Measurements from ENCODE around the gene OSBPL3.

Gene OSBPL3

DNA sequence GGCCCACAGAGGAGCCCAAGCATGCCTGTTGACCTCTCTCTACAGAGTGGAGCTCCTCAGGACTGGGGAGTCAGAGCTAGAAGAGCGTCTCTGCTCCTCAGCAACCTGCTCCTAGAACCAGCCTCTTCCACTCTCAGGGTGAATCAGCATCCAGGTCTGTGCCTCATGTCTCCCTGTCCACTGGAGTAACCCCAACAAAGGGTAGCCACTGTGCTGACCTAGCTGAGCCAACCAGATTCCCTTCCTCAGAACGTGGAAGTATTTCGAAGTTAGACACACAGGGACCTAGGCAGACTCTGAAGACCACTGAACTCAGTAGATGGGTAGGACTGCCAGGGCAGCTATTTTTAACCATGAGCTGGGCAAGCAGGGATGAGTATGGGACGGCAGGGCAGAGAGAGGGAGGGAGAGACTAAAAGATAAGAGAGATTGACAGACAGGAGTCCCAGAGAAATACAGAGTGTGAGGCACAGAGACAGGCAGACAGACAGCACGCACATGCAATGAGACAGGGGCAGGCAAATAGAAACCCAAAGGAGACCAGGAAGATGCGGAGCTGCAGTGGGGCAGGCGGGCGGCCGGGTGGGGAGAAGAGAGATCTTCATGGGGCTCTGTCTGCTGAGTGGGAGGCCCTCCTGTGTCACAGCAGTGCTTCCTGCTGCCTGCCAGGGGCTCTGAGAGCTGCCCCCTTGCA is 56.7 kb downstream of the OSBPL3 start:
- no peaks in the 10 kb centered on the region for H3K9me3 Mint-ChIP-seq
- peak overlapping the region; percentile 48 for H3K27ac Mint-ChIP-seq
- peaks cover 78% of the 10 kb centered on the region for H3K4me1 Mint-ChIP-seq
- no peaks in the 10 kb centered on the region for H3K27me3 Mint-ChIP-seq
- H3K36me3 Mint-ChIP-seq: peaks cover 2% of the 10 kb centered on the region
- H3K4me3 Mint-ChIP-seq: no peak overlapping the region

- H3K36me3 Mint-ChIP-seq: peaks cover 2% of the 10 kb centered on the region
- no peak overlapping the region for H3K4me3 Mint-ChIP-seq
- H3K9me3 Mint-ChIP-seq: no peaks in the 10 kb centered on the region
- no peaks in the 10 kb centered on the region for H3K27me3 Mint-ChIP-seq
- no peak overlapping the region for H3K27ac Mint-ChIP-seq
- H3K4me1 Mint-ChIP-seq: peaks cover 84% of the 10 kb centered on the region
These were observed 57.7 kb downstream of the OSBPL3 start for GRCh38 chr7:24922099-24922773.

- Mint-ChIP-seq H3K36me3 (peaks cover 2% of the 10 kb centered on the region), H3K4me3 (peak overlapping the region; percentile 26), H3K27ac (peak overlapping the region; percentile 87), H3K4me1 (peaks cover 87% of the 10 kb centered on the region), H3K9me3 (no peaks in the 10 kb centered on the region), H3K27me3 (no peaks in the 10 kb centered on the region)
These were observed 58.7 kb downstream of the OSBPL3 start for GRCh38 chr7:24921362-24921679.

DNA sequence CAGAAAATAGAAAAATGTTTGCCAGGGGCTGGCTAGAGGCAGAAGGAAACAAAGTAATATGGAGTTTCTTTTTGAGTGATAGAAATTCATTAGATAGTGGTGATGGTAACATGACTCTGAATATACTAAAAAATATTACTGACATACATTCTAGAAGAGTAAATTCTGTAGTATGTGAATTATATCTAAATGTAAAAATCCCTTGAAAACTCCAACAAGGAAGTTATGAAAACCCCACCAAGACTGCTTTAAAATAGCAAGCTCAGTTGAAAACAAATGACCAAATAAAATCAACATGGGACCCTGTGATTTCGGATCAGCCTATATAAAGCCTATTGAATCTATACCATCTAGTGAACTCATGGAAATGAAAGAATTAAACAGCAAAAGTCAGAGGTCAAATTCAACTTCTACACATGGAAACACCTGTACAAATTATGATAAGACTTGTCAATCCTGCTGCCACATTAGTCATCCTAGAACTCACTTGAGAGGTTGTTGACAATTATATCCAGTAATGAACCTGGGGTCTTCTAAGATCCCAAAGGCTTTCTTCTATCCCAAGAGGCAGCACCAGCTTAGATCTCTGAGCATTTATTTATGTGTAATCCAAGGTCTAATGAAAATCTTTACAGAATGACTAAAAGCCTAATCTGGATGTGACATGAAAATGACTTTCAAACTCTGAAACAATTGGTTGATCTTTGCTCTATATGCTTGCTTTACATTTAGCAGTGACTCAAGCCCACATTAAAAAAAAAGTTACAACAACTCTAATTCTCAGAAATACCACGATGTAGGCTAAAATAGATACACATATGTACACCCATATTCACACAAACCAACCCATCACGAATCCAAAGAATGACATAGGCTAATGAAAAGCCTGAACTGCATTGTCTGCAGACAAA is 59.3 kb downstream of the OSBPL3 start:
- Mint-ChIP-seq H3K9me3 (no peaks in the 10 kb centered on the region), H3K27ac (peak overlapping the region; percentile 87), H3K4me1 (peaks cover 90% of the 10 kb centered on the region), H3K4me3 (peak overlapping the region; percentile 26), H3K36me3 (peaks cover 3% of the 10 kb centered on the region), H3K27me3 (no peaks in the 10 kb centered on the region)

DNA sequence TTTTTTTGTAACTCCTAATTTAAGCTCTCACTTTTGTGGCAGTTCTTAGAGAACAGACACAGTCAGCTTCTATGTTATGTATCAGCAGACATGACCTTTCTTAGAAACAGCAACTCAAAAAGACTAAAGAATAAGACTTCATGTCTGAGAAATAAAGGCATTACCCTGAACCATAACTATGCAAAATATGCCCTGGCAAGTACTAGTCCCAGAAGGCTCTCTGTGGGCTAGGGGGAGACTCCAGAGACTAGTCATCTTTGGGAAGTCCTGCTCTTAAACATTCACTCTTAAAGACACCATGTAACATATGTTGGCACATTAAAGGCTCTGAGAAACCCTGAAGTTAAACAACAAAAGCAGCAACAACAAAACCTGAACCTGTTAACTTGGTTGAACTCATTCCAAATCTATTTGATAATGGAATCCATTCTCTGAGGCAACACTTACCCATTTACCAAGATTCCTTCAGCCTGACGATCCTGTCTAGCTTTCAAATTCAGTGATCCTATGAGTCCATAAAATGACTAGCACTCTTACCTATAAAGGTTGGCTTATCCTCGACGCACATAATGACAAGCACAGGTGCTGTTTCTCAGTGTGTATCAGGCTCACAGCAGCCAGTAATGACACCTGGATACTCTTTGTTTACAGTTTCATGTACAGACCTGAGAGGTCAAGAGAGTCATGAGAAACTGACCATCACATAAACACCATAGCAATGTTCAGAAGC is 62.3 kb downstream of the OSBPL3 start:
- Mint-ChIP-seq H3K4me3 (no peak overlapping the region), H3K9me3 (no peaks in the 10 kb centered on the region), H3K4me1 (peaks cover 94% of the 10 kb centered on the region), H3K36me3 (peaks cover 11% of the 10 kb centered on the region), H3K27me3 (no peaks in the 10 kb centered on the region), H3K27ac (peak overlapping the region; percentile 48)

DNA sequence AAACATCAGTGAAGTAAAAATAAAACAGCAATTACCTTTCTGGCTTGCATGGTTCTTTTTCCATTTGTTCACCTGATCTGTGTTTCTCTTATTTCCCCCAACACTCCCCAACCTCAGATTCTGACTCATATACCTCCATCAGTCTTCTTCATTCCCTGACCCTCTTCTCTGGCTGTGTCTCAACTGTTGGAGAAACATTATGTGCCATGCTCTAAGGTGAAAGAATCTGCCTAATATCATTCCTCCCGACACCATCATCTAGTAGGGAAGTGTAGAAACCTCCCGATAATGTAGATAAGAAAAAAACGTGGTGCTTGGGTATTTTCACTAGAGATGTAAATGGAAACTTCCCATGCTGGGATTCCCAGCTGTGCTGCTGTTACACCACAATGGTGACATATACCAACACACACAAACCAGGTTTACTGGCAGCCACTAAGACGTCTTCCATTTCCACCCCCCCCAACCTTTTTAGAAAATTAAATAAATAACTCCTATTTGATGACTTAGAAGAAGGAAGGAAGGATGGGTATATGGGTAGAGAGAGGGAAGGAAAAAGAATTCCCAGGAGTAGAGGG is 63.4 kb downstream of the OSBPL3 start:
- peak overlapping the region; percentile 27 for H3K4me3 Mint-ChIP-seq
- peaks cover 11% of the 10 kb centered on the region for H3K36me3 Mint-ChIP-seq
- no peaks in the 10 kb centered on the region for H3K9me3 Mint-ChIP-seq
- no peaks in the 10 kb centered on the region for H3K27me3 Mint-ChIP-seq
- peaks cover 94% of the 10 kb centered on the region for H3K4me1 Mint-ChIP-seq
- H3K27ac Mint-ChIP-seq: peak overlapping the region; percentile 52

- Mint-ChIP-seq H3K27ac (peak overlapping the region; percentile 83), H3K4me3 (peak overlapping the region; percentile 51), H3K9me3 (no peaks in the 10 kb centered on the region), H3K27me3 (no peaks in the 10 kb centered on the region), H3K4me1 (peaks cover 93% of the 10 kb centered on the region), H3K36me3 (peaks cover 11% of the 10 kb centered on the region)
These were observed 65.5 kb downstream of the OSBPL3 start for GRCh38 chr7:24914465-24914859.

DNA sequence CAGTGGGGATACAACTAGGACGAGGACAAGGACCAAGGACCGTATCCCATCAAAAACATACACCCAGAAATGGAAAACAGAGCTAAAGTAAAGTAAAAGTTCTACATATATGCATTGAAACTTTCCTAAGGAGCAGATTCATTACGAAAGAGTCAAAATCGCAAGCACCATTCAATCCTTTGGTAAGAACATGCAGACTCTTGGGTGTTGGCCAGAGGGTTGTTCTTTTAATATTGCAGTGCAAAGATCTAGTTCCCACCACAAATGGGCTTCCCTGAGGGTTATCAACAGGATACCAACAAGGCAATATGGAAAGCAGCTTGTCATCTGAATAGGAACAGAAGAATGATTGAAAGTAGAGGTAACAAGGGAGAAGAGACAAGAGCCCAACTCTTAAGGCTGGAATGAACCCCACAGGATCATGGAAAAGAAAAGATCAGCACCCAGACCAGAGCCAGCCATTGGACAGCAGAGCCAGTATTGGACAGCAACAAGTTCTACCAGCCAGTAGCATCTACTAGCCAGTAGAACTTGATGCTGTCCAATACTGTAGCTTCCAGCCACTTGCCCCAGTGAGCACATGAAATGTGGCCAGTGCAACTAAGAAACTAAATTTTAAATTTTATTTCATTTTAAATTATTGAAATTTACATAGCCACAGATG is 66.0 kb downstream of the OSBPL3 start:
- H3K9me3 Mint-ChIP-seq: no peaks in the 10 kb centered on the region
- no peak overlapping the region for H3K4me3 Mint-ChIP-seq
- no peaks in the 10 kb centered on the region for H3K27me3 Mint-ChIP-seq
- peak overlapping the region; percentile 60 for H3K27ac Mint-ChIP-seq
- peaks cover 88% of the 10 kb centered on the region for H3K4me1 Mint-ChIP-seq
- H3K36me3 Mint-ChIP-seq: peaks cover 9% of the 10 kb centered on the region

- Mint-ChIP-seq H3K36me3 (peaks cover 9% of the 10 kb centered on the region), H3K4me3 (no peak overlapping the region), H3K27me3 (no peaks in the 10 kb centered on the region), H3K27ac (peak overlapping the region; percentile 19), H3K9me3 (no peaks in the 10 kb centered on the region), H3K4me1 (peaks cover 78% of the 10 kb centered on the region)
These were observed 67.0 kb downstream of the OSBPL3 start for GRCh38 chr7:24912874-24913514.

DNA sequence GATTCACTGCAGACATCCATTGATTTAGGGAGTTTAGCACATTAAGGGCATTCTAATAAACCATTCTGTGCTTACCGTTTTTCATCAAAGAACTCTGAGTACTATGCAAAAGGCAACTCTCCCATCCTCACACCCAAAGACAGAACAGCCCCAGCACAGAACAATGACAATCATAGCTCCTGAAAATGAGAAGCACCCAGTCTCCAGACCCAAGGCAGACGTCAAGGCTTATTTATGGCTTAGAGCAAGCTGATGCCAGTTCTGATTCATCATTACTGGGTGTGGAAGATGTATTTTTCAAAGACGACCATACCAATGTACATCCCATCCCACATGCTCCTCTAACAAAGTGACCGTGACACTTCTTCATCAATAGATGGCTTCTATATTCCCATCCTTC is 67.6 kb downstream of the OSBPL3 start:
- Mint-ChIP-seq H3K27ac (peak overlapping the region; percentile 19), H3K36me3 (peaks cover 9% of the 10 kb centered on the region), H3K27me3 (no peaks in the 10 kb centered on the region), H3K9me3 (no peaks in the 10 kb centered on the region), H3K4me3 (peak overlapping the region; percentile 23), H3K4me1 (peaks cover 73% of the 10 kb centered on the region)

- H3K4me1 Mint-ChIP-seq: peaks cover 62% of the 10 kb centered on the region
- no peaks in the 10 kb centered on the region for H3K27me3 Mint-ChIP-seq
- H3K27ac Mint-ChIP-seq: peak overlapping the region; percentile 96
- H3K9me3 Mint-ChIP-seq: no peaks in the 10 kb centered on the region
- H3K36me3 Mint-ChIP-seq: peaks cover 9% of the 10 kb centered on the region
- peak overlapping the region; percentile 80 for H3K4me3 Mint-ChIP-seq
These were observed 68.8 kb downstream of the OSBPL3 start for GRCh38 chr7:24911213-24911603.

- Mint-ChIP-seq H3K4me1 (peaks cover 57% of the 10 kb centered on the region), H3K27ac (peak overlapping the region; percentile 96), H3K4me3 (peak overlapping the region; percentile 80), H3K9me3 (no peaks in the 10 kb centered on the region), H3K36me3 (peaks cover 8% of the 10 kb centered on the region), H3K27me3 (no peaks in the 10 kb centered on the region)
These were observed 69.3 kb downstream of the OSBPL3 start for GRCh38 chr7:24910551-24911212.

DNA sequence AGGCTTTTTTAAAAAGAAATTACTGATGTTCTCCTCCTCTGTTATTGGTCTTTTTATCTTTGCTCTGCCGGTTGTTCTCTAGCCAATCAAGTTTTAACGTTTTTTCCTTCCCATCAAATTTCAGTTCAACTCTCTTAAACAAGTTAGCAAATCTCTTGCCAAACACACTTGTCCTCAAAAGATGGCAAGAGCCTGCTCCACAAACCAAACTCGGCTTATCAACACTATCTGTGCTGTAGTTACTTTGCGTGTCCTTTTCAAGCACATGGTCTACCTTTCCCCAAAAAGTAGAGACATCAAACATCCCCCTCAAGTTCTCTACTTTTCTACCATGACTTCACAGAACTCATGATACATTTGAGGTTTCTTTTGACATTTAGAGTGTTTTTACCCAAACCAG is 71.3 kb downstream of the OSBPL3 start:
- Mint-ChIP-seq H3K9me3 (no peaks in the 10 kb centered on the region), H3K4me1 (peaks cover 45% of the 10 kb centered on the region), H3K27me3 (no peaks in the 10 kb centered on the region), H3K36me3 (peaks cover 6% of the 10 kb centered on the region), H3K4me3 (no peak overlapping the region), H3K27ac (no peak overlapping the region)

DNA sequence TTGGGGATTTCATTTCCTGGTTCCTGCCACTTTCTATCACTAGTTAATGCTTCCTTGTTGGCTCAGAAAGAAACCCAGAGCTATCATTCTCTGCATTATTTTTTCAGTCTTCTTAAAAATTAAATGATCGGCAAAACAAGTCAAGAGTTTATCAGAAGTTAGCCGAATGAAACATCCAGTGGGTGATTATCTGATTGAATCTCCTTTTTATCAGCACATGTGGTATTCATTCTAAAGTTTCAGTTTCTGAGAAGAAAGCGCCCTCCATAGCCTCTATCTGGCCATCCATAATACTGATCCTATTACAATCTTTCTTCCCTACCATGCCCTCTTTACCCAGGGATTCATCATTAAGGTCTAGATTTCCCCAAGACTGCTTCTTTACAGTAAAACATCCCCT is 71.8 kb downstream of the OSBPL3 start:
- H3K36me3 Mint-ChIP-seq: peaks cover 6% of the 10 kb centered on the region
- no peak overlapping the region for H3K4me3 Mint-ChIP-seq
- no peaks in the 10 kb centered on the region for H3K9me3 Mint-ChIP-seq
- no peak overlapping the region for H3K27ac Mint-ChIP-seq
- H3K27me3 Mint-ChIP-seq: no peaks in the 10 kb centered on the region
- peaks cover 42% of the 10 kb centered on the region for H3K4me1 Mint-ChIP-seq

Measured in activated naive CD4-positive, alpha-beta T cell treated with anti-CD3 and anti-CD28 coated beads, Interleukin-2, amount 50 U/mL, for 24 hours (primary cell).